Stimulated activated CD4-positive, alpha-beta T cell treated with anti-CD3 and anti-CD28 coated beads, TNF-alpha, amount 100 ng/mL, for 24 hours (primary cell): ENCODE results near the gene DCBLD1.
A peak's percentile ranks its signal among the peaks of the same experiment; 100 is the strongest.

Experiments used
- DNase-seq, 3 experiments: peaks; one replicate each; pipeline ENCODE4 v3.0.0-alpha.2; 2020; ENCODE audit warnings: low read depth in 3 of 3

Gene DCBLD1

GRCh38 chr6:117530467-117531242, 48.2 kb downstream of the DCBLD1 start:
- DNase-seq = no peak

GRCh38 chr6:117531346-117531745, 48.9 kb downstream of the DCBLD1 start:
- no peak for DNase-seq

GRCh38 chr6:117531809-117532725, 49.6 kb downstream of the DCBLD1 start:
- DNase-seq = no peak

GRCh38 chr6:117533775-117534174, 51.3 kb downstream of the DCBLD1 start:
- no peak for DNase-seq

- no peak for DNase-seq
Observed at GRCh38 chr6:117534974-117535373, 52.5 kb downstream of the DCBLD1 start.

- no peak for DNase-seq
Observed at GRCh38 chr6:117536317-117536716, 53.8 kb downstream of the DCBLD1 start.

- DNase-seq = no peak
Observed at GRCh38 chr6:117538615-117539014, 56.1 kb downstream of the DCBLD1 start.

GRCh38 chr6:117540670-117541069, 58.2 kb downstream of the DCBLD1 start:
- DNase-seq = no peak

GRCh38 chr6:117542493-117542892, 60.0 kb downstream of the DCBLD1 start:
- no peak for DNase-seq

GRCh38 chr6:117544716-117545115, 62.2 kb downstream of the DCBLD1 start:
- no peak for DNase-seq

- DNase-seq = no peak
Observed at GRCh38 chr6:117545161-117545595, 62.7 kb downstream of the DCBLD1 start.

- DNase-seq = no peak
Observed at GRCh38 chr6:117546674-117547073, 64.2 kb downstream of the DCBLD1 start.

- peak in 1 of 3 experiments; percentile 12 for DNase-seq
Observed at GRCh38 chr6:117547688-117548621, 65.5 kb downstream of the DCBLD1 start.

GRCh38 chr6:117548797-117549301, 66.4 kb downstream of the DCBLD1 start:
- peak in 1 of 3 experiments; percentile 1 for DNase-seq

- DNase-seq = no peak
Observed at GRCh38 chr6:117549611-117550010, 67.1 kb downstream of the DCBLD1 start.

GRCh38 chr6:117550078-117550600, 67.7 kb downstream of the DCBLD1 start:
- DNase-seq = no peak

GRCh38 chr6:117550618-117551242, 68.3 kb downstream of the DCBLD1 start:
- no peak for DNase-seq

- DNase-seq = no peak
Observed at GRCh38 chr6:117552618-117553017, 70.1 kb downstream of the DCBLD1 start.

GRCh38 chr6:117553142-117553541, 70.7 kb downstream of the DCBLD1 start:
- no peak for DNase-seq

- DNase-seq = no peak
Observed at GRCh38 chr6:117555262-117555849, 72.9 kb downstream of the DCBLD1 start.
